Kidney epithelial cell (primary cell): ENCODE data around the gene PRICKLE1. TPM values are rescaled to one million over a fixed set of nuclear protein-coding genes. Genes with fewer than 3 reads are reported as not detected.

Source experiments
- DNase-seq: peaks from one replicate; pipeline ENCODE4 v3.0.0-alpha.2; 2010; ENCODE audit warnings: low read depth
- H3K27me3 ChIP-seq: 2 replicates; pipeline ENCODE4 v1.6.0; 2011; ENCODE audit warnings: low read length; ENCODE audit not compliant: control insufficient read depth, insufficient read depth
- H3K36me3 ChIP-seq: 2 replicates; pipeline ENCODE4 v1.5.1; 2011; ENCODE audit warnings: low read length; ENCODE audit not compliant: control insufficient read depth, insufficient read depth
- H3K4me3 ChIP-seq: 2 replicates; pipeline ENCODE4 v1.5.1; 2011; ENCODE audit warnings: low read depth, mild to moderate bottlenecking, control low read depth, low read length
- CTCF ChIP-seq: IDR thresholded peaks from 2 replicates; pipeline ENCODE4 v1.5.1; 2011; ENCODE audit warnings: mild to moderate bottlenecking, moderate library complexity, low read length, control low read depth, inconsistent platforms; ENCODE audit not compliant: insufficient read depth, poor library complexity, severe bottlenecking
- total RNA-seq: library from RNA; depleted of rRNA; stranded (reverse); fragments of >200 nt; gene quantifications from 2 replicates; pipeline ENCODE4 v1.2.3, GENCODE V29; 2015

Gene PRICKLE1
- total RNA-seq, 1 donor from 2014 or later = 8.0 TPM

GRCh38 chr12:42462486-42462885 is 127.1 kb downstream of the PRICKLE1 start:
- no peaks in the 10 kb centered on the region for H3K27me3 ChIP-seq
- H3K36me3 ChIP-seq = peaks cover 5% of the 10 kb centered on the region
- no peak for TF ChIP-seq CTCF
- no peak overlapping the region for H3K4me3 ChIP-seq
- DNase-seq = no peak

GRCh38 chr12:42459336-42459847 is 130.2 kb downstream of the PRICKLE1 start:
- H3K4me3 ChIP-seq = no peak overlapping the region
- no peaks in the 10 kb centered on the region for H3K36me3 ChIP-seq
- no peaks in the 10 kb centered on the region for H3K27me3 ChIP-seq
- TF ChIP-seq CTCF = no peak
- DNase-seq = no peak

GRCh38 chr12:42458575-42458974 is 131.0 kb downstream of the PRICKLE1 start:
- no peaks in the 10 kb centered on the region for H3K27me3 ChIP-seq
- H3K4me3 ChIP-seq = no peak overlapping the region
- no peak for DNase-seq
- no peaks in the 10 kb centered on the region for H3K36me3 ChIP-seq
- TF ChIP-seq CTCF = no peak

- H3K27me3 ChIP-seq = no peaks in the 10 kb centered on the region
- H3K36me3 ChIP-seq = no peaks in the 10 kb centered on the region
- TF ChIP-seq CTCF = no peak
- H3K4me3 ChIP-seq = no peak overlapping the region
- DNase-seq = no peak
Measured at GRCh38 chr12:42450248-42450647, 139.3 kb downstream of the PRICKLE1 start.

- DNase-seq = no peak
- no peaks in the 10 kb centered on the region for H3K27me3 ChIP-seq
- no peak overlapping the region for H3K4me3 ChIP-seq
- TF ChIP-seq CTCF = no peak
- H3K36me3 ChIP-seq = no peaks in the 10 kb centered on the region
Measured at GRCh38 chr12:42448841-42449240, 140.7 kb downstream of the PRICKLE1 start.

GRCh38 chr12:42447371-42447786 is 142.2 kb downstream of the PRICKLE1 start:
- Histone ChIP-seq H3K36me3 (no peaks in the 10 kb centered on the region), H3K4me3 (no peak overlapping the region), H3K27me3 (no peaks in the 10 kb centered on the region)
- DNase-seq = no peak
- no peak for TF ChIP-seq CTCF
